HK-2 (cell line): Measurements from ENCODE around the gene IL31RA.
"Not testable (repeated sequence)": the region's sequence is repeated elsewhere in the genome, so short reads cannot be mapped to it uniquely, and the experiment has no call there.

Experiments used
- DNase-seq: peaks from one replicate; pipeline ENCODE4 v3.0.0-alpha.2; 2018; ENCODE audit not compliant: unreplicated experiment

IL31RA gene

DNA sequence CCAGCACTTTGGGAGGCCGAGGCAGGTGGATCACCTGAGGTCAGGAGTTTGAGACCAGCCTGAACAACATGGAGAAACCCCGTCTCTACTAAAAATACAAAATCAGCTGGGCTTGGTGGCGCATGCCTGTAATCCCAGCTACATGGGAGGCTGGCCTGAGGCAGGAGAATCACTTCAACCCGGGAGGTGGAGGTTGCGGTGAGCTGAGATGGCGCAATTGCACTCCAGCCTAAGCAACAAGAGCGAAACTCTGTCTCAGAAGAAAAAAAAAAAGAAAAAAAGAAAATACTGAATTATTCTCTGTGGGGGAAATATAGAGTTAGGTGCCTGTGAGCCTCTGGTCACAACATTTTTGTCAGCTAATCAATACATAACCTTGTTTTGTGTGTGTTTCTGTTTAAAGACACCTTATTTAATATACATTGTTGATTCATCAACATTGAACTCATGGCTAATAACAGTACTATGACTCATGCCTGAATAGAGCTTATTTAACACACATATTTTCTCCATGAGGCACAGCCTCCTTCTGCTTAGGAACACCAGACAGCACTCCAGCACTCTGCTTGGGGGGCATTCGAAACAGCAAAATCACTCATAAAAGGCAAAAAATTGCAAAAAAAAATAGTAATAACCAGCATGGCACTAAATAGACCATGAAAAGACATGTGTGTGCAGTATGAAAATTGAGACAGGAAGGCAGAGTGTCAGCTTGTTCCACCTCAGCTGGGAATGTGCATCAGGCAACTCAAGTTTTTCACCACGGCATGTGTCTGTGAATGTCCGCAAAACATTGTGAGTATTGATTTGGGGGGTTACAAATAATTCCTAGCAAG lies at the start of gene IL31RA:
IL31RA (plus strand) TSS at position 519 of the 836 bp plus-strand sequence; CDS start at position 733, 214 bp downstream.
- no peak for DNase-seq

DNA sequence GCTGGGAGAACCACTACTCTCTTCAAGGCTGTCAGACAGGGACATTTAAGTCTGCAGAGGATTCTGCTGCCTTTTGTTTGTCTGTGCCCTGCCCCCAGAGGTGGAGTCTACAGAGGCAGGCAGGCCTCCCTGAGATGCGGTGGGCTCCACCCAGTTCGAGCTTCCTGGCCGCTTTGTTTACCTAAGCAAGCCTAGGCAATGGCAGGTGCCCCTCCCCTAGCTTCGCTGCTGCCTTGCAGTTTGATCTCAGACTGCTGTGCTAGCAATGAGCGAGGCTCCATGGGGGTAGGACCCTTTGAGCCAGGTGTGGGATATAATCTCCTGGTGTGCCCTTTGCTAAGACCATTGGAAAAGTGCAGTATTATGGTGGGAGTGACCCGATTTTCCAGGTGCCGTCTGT lies 42.3 kb upstream of the IL31RA start:
- not testable (repeated sequence) for DNase-seq

DNA sequence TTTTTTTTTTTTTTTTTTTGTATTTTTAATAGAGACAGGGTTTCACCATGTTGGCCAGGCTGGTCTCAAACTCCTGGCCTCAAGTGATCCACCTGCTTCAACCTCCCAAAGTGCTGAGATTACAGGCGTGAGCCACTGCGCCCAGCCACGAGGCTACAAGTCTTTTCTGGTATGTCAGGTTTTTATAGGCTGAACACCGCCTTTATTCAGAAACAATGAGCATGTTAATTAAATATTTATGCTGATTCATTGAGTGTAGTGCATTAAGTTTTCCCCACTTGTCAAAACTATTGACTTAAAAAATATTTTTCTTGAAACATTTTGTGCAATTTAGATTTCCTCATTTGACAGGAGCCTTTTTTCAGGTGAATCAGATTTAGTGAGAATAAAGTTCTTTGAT lies 35.2 kb upstream of the IL31RA start:
- not testable (repeated sequence) for DNase-seq

DNA sequence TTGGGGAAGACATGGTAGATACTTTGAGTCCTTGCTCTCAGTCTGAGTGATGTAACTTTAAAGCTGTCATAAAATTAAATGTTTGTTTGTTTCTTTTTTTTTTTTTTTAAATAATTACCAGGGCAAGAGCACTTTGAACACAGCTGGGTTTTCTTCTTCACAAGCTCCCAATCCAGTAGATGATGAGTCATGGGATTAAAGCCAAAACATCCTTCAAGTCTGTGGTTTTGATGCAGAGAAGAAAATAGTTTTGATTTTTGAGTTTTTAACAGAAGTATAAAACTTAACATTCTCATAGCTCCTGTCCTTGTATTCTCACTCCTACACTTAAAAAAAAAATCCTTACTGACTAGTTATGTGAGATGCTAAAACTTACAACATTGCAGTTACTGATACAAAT lies 34.8 kb upstream of the IL31RA start:
- DNase-seq = no peak

DNA sequence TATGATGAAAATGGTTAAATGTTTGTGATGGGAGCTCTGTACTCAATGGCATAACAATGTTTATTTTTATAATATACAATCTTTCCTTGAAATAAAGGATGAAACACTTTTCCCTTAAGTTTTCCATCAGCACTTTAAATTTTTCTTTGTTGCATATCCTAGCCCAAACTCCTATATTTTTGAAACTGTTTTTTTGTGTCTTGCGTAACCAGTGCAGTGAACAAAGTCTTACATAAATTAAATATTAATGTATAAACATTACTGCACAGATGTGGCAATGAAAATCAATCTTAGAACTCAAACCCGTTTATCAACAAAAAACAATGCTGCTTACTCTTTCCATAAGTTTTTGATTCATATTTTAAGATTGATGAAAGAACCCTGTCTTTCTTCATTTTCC lies 34.1 kb upstream of the IL31RA start:
- no peak for DNase-seq

DNA sequence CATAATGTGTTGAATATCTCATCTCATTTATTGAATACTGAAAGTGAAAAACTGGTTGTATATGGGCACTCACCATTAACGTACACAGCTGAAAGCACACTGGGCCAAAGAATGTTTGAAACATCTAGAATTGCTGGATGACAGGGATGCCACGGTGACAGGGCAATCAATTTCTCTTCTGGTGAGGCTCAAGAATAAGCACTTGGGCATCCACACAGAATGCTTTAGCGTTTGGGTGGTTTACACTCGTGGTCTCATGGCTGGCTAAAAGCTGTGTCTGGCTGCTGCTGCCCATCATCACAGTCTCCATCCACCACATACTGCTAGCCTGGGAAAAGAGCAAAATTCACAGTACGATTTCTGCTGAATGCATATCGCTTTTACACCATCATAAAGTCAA lies 30.7 kb upstream of the IL31RA start:
- no peak for DNase-seq

DNA sequence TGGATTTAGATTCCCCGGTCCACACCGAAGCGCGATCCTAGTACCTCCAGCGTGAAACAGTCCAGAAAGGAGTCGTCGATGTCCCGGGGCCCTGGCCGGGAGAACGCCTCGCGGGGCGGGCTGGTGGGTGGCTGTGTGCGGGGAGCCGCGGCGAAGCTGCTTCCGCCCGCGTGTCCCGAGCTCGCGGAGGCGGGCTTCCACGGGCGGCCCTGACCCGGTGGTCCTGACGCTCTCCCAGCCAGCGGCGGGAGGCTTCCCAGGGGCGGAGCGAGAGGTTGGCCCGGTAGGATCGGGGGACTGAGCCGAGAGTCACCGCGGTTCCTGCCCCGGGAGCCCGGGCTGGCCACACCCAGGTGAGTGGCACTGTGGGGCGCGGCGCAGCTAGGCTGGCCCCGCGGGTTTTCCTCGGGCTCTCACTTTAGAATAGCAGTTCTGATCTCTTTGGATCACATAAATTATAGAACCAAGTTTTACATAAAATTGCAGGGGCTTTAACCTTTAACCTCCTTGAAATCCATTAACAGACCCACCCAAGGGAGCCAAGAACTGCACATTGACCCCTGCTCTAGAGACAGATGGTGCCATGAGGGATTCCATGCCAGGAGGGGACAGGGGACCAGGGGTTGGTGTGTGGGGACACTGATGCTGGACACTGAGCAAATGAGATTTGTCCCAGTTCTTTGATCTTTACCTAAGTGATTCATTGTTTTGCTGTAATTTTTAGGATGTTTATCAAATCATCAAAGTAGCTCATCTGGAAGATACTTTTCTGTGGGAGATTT lies 29.2 kb upstream of the IL31RA start:
- no peak for DNase-seq

DNA sequence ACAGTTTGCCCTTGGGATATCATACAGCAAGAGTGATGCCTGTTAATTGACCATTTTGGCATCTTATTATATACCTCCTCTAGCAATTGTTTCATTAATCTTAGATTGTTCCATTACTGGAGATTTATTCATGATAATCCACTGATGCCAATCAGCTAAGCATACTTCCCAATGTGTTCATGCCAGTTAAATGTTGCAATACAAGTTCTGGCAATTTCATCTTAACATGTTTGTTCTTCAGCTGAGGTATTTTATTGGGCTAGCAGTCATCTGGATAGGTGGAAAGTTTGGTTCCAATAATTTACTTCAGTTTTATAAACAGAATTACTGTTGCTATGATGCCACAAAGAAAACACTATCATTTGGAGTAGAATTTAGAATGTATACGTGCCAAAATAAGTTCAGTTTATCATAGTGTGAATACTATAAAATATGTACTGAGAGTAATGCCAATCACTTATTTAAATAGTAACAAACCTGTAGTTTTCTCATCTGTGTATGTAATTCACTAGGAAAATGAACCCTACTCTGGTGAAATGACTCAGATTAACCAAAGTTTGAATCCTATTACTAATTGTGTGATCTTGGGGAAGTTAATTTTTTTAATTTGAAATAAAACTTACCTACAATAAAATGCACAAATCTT lies 27.9 kb upstream of the IL31RA start:
- no peak for DNase-seq

DNA sequence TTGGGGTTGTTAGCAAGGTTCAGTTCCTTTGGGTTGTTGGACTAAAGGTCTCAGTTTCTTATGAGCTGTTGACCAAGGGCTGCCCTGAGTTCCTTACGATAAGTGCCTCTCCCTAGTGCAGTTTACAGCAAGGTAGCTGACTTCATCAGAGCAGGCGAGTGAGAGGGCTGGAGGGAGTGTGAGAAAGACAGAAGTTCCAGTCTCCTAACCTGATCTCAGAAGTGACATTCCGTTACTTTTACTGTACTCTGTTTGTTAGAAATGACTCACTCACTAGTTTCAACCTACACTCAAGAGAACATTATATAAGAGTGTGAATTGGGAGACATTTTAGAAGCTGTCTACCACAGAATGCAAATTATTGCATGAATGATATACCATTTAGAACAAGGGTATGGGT lies 21.2 kb upstream of the IL31RA start:
- no peak for DNase-seq

DNA sequence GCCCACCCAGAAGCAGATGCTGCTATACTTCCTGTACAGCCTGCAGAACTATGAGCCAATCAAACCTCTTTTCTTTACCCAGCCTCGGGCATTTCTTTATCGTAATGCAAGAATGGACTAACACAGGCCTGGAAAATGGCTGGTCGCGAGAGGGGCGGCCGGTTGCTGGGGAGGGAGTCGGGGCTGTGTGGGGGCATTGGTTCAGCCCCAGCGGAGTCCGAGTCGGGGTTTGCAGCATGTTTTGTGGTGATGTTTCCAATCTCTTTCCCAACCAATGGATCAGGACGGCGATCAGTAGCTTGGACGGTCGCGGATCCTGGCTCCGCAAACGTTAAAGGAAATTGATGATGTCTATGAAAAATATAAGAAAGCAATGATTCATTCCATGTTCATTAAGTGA lies 18.7 kb upstream of the IL31RA start:
- DNase-seq = no peak

DNA sequence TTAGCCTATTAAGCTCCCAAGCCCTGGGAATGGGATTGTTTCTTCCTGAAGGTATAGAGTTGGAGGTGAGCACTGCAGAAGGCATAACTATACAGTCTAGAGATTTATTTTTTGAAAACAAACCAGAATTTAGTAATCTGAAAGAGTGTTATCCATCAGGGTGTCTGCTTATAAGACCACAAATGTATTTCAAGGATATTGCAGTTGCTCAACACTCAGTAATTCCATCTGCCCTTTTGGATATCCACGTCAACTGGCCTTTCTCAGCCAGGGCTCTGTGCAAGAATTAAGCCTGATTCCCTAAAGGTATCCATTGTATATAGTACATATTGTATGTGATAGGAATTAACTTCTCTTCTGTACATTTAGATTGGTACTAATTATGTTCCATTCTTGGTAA lies 15.0 kb upstream of the IL31RA start:
- DNase-seq = no peak

DNA sequence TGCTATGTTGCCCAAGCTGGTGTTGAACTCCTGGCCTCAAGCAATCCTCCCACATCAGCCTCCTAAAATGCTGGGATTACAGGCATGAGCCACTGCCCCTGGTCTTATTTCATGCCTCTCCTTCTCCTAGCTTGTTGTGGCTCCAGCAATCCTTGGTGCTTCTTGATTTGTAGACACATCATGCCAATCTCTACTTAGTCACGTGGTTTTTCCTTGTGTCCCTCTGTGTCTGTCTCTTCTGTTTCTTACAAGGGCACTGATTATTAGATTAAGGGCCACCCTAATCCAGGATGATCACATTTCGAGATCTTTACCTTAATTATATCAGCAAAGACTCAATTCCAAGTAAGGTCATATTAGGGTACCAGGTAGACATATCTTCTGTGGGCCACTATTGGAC lies 9.2 kb upstream of the IL31RA start:
- no peak for DNase-seq

DNA sequence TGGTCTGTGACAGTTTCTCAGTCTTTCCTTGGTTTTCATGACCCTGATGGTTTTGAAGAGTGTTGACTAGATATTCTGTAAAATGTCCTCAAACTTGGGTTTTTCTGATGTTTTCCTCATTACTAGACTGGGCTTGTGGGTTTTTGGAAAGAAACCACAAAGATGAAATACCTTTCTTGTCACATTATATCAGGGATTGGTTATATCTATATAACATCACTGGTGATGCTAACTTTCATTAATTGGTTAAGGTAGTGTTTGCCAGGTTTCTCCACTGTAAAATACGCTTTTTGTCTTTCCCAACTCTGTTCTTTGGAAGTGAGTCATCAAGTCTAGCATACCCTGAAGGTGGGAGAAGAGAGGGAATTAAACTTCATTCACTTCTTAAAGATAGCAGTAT lies 3.3 kb upstream of the IL31RA start:
- DNase-seq = no peak

DNA sequence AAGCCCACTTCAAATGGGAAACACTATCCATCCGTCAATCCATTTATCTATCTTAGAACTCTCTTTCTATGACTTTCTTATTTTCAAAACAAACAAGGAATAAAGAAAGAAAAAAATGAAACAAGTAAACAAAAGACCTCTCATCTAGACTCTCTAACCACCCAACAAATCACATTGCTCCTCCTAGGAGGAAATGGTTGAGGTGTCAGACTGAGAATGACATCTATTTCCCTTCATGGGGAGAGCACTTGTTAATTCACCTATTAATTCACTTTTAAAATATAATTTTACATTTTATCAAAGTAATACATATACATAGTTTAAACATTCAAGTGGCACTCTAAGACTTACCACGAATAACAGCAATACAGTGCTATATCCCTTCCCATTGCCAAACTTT lies 2.4 kb upstream of the IL31RA start:
- no peak for DNase-seq

DNA sequence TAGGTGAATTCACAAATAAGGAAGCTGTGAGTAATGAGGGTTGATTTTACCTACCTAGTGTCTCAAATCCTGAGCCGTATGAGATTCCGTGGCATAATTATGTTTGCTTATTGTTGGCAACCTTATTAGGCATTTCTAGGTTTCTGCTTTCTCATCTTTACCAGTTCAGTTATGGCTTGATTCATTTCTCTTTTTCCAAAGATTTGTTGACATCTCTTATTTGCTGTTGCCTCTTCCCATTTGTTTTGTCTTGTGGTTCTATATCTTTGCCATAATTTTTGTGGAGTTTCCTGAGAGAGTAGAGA lies 470 bp downstream of the IL31RA start:
- no peak for DNase-seq

DNA sequence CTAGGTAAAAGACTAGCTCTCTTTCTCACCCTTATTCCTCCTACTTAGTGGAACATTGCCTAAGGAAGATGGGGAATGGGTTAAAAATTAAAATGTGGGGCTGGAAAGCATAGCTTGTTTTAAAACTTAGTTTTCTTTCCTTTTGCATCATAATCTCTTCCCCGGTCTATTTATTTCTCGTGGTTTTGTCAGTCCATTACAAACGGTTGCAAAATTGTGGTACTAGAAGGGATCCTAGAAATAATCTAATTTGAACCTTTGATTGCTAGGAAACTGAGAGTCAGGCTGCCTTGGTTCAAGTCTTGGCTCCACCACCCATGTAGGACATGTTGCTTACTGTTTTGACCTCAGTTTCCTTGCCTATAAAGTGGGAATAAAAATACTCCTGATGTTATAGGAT lies 1.3 kb downstream of the IL31RA start:
- DNase-seq = no peak

DNA sequence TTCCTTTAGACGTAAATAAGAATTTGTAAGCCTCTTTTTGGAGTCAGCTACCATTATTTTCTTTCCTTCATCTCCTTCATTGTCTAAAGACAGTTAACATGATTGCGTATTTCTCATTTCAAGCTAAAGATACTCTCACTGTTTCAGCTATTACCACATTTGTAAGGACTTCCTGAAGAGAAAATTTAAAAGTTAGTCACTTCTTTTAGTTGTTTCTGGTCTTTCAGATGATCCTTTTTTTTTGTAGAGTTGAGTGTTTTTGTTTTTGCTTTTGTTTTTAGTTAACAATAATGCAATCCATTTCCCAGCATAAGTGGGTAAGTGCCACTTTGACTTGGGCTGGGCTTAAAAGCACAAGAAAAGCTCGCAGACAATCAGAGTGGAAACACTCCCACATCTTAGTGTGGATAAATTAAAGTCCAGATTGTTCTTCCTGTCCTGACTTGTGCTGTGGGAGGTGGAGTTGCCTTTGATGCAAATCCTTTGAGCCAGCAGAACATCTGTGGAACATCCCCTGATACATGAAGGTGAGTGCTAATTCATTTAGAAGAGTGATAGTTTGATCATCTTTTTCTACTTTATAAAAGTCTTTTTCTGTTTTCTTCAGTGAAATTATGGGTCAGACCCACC lies 2.0 kb downstream of the IL31RA start:
- no peak for DNase-seq

DNA sequence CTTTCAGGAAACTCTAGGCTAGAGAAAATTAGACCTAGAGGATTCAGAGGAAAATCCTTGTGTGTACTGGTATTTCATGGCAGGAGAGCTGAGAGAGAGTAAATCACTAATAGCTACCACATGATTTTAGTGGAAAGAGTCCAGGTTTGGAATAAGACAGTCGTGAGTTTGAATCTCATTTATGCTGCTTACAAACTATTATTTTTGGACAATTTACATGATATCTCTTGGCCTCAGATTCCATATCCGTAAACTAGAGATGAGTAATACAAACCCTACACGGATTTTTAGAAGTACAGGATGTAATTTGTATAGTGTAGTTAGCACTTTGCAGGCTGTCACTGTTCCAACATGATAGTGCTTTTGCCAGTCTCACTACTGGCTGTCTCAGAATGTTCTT lies 2.7 kb downstream of the IL31RA start:
- DNase-seq = no peak

DNA sequence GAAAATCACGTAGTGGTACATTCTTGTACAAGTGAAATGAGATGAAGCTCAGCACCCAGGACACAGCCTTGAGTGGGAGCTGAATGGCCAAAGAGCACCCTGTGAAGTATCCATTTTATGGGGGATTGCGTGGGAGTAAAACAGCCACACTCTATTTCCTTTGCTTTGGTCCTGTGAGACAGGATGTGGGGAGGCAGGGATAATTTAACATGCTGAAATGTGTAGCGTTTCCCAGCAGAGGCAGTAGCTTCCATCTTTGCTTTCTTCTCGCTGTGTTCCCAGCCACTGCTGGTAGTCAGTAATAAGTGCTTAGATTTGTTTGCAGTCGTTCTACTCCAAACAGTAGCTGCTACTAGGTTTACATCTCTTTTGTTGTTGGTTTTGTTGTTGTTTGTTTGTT lies 4.4 kb downstream of the IL31RA start:
- no peak for DNase-seq

DNA sequence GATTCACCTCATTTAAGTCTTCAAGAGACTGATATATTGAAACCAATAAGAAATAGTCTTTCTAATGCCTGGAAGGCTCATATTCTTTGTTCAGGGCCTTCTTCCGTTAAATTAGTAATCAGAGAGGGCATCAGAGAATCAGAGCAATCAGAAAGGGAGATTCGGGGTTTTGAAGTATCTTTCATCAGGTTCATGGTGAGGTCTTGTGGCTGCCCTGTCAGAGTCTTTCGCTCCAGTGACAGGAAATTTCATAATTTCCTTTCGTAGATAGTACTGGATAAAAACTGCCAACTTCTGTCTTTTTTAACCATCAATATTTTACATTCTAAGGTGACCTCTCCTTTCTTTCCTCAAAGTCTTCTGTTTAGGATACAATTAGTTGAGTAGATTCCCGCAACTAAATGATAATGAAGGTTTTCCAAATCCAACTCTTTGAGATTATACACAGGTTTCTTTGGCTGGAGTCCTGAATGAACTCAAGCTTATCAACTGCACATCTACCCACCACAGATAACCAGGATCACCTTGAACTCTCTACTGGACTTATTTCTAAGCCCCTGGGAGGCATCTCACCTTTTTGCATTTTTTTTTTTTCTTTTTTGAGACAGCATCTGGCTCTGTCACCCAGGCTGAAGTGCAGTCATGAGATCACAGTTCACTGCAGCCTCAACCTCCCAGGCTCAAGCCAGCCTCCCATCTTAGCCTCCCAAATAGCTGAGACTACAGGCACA lies 5.5 kb downstream of the IL31RA start:
- DNase-seq = no peak

DNA sequence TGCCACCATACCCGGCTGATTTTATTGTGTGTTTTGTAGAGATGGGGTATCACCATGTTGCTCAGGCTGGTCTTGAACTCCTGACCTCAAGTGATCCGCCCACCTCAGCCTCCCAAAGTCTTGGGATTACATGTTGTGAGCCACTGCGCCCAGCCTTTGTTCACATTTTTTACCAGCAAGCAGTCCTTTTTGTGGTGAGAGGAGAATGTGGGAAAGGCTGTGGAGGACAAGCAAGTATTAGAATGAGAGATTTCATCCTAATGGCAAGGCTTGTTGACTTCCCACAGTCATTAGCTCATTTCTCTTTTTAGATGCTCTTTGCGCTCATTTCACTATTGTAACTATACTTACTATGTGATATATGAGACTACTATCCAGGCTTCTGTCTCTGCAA lies 6.1 kb downstream of the IL31RA start:
- no peak for DNase-seq

DNA sequence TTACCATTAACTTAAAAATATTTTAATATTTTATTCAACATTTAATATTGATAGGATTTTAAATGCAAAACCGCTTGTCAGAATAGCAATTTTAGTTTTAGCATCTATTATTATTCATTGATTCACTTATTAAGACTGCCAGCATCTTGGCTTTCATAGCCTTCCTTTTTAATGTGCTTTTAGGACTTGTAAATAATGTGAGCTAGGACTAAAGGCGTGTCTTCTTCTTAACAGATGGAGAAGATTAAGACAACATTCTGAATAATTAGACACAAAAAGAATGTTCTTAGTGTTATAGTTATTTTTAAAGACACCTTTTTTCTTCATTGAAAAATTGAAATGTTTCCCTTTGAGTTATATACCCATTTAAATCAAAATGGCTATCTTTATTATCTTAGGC lies 6.9 kb downstream of the IL31RA start:
- no peak for DNase-seq
